C4-2B (cell line): Measurements from ENCODE around the gene BIN1.

Experiments
- CTCF ChIP-seq: fragments of 450-650 bp; conservative IDR thresholded peaks from 2 replicates; pipeline ENCODE4 v1.5.1; 2017; ENCODE audit warnings: mild to moderate bottlenecking
- ZFX ChIP-seq: fragments of 450-650 bp; IDR thresholded peaks from 2 replicates; pipeline ENCODE4 v1.6.1; 2017

DNA sequence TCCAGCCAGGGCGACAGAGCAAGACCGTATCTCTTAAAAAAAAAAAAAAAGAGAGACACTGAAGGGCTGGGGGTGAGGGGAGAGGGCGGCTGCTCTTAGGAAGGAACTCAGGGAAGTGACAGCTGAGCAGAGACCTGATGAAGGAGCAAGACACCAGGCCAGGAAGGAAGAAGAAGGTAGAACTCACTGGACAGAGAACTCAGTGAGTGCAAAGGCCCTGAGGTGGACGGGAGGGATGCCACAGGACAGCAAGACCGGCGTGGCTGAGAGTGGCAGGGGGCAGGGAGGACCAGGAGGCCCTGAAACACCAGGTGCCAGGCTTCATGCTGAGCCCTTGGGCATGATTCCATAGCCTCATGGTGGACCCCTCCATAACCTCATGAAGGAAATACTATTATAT lies 18.2 kb downstream of the BIN1 start:
- TF ChIP-seq CTCF (no peak), ZFX (no peak)
